ENCODE measurements around the gene LARP4.

Gene LARP4

DNA sequence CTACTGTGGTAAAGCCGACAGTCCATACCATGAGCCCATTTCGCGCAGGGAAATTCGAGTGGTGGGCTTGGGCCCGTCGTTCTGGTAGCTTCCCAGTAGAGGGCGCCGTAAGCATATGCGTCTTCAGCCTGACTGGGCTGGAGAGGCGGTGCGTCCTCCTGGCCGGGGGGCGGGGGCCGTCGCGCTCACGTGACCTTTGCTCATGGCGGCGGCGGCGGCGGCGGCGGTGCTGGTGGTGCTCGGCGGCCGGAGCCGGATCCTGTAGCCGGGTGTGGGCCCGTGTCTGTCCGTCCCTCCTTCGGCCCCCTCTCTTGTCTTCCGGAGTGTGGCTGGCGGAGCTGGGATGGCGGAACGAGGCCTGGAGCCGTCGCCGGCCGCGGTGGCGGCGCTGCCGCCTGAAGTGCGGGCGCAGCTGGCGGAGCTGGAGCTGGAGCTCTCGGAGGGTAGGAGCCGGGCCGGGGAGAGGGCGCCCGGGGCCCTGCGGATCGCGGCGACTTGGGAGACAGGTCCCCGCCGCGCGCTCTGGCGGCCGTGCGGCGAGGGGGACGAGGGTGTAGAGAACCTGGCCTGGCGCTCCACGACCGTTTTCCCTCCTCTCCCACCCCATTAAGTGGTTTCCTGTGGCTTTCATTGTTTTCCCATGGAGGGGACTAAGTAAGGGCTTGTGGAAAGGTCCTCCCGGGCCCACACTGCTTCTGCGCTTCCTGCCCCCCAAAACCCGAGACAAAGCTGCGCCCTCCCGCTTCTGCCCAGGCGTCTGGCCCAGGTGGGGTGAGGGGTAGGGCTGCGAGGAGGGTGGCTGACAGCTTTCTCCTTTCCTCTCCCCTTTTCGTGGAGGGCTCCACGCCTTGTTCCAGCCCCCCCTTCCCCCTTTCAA lies 104.4 kb downstream of the LARP4 start, which contains the start of gene DIP2B (continued):
- TF ChIP-seq HOXD13 (CRISPR knock-in tag; IDR thresholded peaks at IDR 0.05; ENCODE audit: borderline replicate concordance) (no peak), REPIN1 (tag by site-specific recombination; IDR thresholded peaks at IDR 0.05; ENCODE audit: low read depth) (no peak), TCF7L2 (IDR thresholded peaks at IDR 0.05; ENCODE audit: borderline replicate concordance, low read depth, low read length) (no peak), ZBTB48 (tag by site-specific recombination; IDR thresholded peaks at IDR 0.05) (0 out of 2 replicates have a peak, but pooled peaks have one; percentile 51), ZNF138 (tag by site-specific recombination; IDR thresholded peaks at IDR 0.05; ENCODE audit: borderline replicate concordance) (no peak), ZNF585B (tag by site-specific recombination; IDR thresholded peaks at IDR 0.05) (no peak), IKZF3 (tag by site-specific recombination; IDR thresholded peaks at IDR 0.05) (no peak), SP7 (tag by site-specific recombination; IDR thresholded peaks at IDR 0.05) (peak; percentile 58; the same call in 1 of the 2 replicates), ZNF791 (tag by site-specific recombination; IDR thresholded peaks at IDR 0.05) (no peak), ZNF174 (tag by site-specific recombination; IDR thresholded peaks at IDR 0.05) (no peak), ZNF561 (tag by site-specific recombination; IDR thresholded peaks at IDR 0.05; ENCODE audit: borderline replicate concordance) (peak; percentile 77; the same call in 1 of the 2 replicates), ZNF324 (tag by site-specific recombination; IDR thresholded peaks at IDR 0.05) (no peak), ZSCAN16 (tag by site-specific recombination; IDR thresholded peaks at IDR 0.05) (no peak), ZNF416 (tag by site-specific recombination; IDR thresholded peaks at IDR 0.05) (no peak), ZNF335 (tag by site-specific recombination; conservative IDR thresholded peaks at IDR 0.05) (peak; percentile 79), ZNF37A (tag by site-specific recombination; IDR thresholded peaks at IDR 0.05) (no peak), ZNF140 (tag by site-specific recombination; IDR thresholded peaks at IDR 0.05) (no peak), ZNF624 (tag by site-specific recombination; IDR thresholded peaks at IDR 0.05) (no peak), ZNF623 (tag by site-specific recombination; IDR thresholded peaks at IDR 0.05) (no peak), ZNF132 (tag by site-specific recombination; IDR thresholded peaks at IDR 0.05; ENCODE audit: borderline replicate concordance) (no peak), ZBTB17 (tag by site-specific recombination; IDR thresholded peaks at IDR 0.05) (0 out of 2 replicates have a peak, but pooled peaks have one; percentile 24), KLF10 (tag by site-specific recombination; IDR thresholded peaks at IDR 0.05) (peak; percentile 43; the same call in 1 of the 2 replicates), OVOL3 (tag by site-specific recombination; IDR thresholded peaks at IDR 0.05) (no peak), ZNF223 (tag by site-specific recombination; IDR thresholded peaks at IDR 0.05) (no peak), ZIC2 (tag by site-specific recombination; IDR thresholded peaks at IDR 0.05) (0 out of 2 replicates have a peak, but pooled peaks have one; percentile 11), ZNF354C (tag by site-specific recombination; IDR thresholded peaks at IDR 0.05; ENCODE audit: borderline replicate concordance, low read depth) (no peak), ZNF521 (tag by site-specific recombination; IDR thresholded peaks at IDR 0.05) (no peak)
- TF ChIP-seq, protein P1, sequence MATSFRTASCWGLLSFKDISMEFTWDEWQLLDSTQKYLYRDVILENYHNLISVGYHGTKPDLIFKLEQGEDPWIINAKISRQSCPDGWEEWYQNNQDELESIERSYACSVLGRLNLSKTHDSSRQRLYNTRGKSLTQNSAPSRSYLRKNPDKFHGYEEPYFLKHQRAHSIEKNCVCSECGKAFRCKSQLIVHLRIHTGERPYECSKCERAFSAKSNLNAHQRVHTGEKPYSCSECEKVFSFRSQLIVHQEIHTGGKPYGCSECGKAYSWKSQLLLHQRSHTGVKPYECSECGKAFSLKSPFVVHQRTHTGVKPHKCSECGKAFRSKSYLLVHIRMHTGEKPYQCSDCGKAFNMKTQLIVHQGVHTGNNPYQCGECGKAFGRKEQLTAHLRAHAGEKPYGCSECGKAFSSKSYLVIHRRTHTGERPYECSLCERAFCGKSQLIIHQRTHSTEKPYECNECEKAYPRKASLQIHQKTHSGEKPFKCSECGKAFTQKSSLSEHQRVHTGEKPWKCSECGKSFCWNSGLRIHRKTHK (tag by site-specific recombination; IDR thresholded peaks at IDR 0.05): no peak
- TF ChIP-seq, protein P2, sequence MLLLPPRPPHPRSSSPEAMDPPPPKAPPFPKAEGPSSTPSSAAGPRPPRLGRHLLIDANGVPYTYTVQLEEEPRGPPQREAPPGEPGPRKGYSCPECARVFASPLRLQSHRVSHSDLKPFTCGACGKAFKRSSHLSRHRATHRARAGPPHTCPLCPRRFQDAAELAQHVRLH (tag by site-specific recombination; IDR thresholded peaks at IDR 0.05): peak; percentile 81
- TF ChIP-seq, protein P3, sequence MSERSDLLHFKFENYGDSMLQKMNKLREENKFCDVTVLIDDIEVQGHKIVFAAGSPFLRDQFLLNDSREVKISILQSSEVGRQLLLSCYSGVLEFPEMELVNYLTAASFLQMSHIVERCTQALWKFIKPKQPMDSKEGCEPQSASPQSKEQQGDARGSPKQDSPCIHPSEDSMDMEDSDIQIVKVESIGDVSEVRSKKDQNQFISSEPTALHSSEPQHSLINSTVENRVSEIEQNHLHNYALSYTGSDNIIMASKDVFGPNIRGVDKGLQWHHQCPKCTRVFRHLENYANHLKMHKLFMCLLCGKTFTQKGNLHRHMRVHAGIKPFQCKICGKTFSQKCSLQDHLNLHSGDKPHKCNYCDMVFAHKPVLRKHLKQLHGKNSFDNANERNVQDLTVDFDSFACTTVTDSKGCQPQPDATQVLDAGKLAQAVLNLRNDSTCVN (tag by site-specific recombination; optimal IDR thresholded peaks at IDR 0.05): peak; percentile 77
- TF ChIP-seq, protein P4, sequence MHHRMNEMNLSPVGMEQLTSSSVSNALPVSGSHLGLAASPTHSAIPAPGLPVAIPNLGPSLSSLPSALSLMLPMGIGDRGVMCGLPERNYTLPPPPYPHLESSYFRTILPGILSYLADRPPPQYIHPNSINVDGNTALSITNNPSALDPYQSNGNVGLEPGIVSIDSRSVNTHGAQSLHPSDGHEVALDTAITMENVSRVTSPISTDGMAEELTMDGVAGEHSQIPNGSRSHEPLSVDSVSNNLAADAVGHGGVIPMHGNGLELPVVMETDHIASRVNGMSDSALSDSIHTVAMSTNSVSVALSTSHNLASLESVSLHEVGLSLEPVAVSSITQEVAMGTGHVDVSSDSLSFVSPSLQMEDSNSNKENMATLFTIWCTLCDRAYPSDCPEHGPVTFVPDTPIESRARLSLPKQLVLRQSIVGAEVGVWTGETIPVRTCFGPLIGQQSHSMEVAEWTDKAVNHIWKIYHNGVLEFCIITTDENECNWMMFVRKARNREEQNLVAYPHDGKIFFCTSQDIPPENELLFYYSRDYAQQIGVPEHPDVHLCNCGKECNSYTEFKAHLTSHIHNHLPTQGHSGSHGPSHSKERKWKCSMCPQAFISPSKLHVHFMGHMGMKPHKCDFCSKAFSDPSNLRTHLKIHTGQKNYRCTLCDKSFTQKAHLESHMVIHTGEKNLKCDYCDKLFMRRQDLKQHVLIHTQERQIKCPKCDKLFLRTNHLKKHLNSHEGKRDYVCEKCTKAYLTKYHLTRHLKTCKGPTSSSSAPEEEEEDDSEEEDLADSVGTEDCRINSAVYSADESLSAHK (tag by site-specific recombination; IDR thresholded peaks at IDR 0.05): no peak
- TF ChIP-seq, protein P5, sequence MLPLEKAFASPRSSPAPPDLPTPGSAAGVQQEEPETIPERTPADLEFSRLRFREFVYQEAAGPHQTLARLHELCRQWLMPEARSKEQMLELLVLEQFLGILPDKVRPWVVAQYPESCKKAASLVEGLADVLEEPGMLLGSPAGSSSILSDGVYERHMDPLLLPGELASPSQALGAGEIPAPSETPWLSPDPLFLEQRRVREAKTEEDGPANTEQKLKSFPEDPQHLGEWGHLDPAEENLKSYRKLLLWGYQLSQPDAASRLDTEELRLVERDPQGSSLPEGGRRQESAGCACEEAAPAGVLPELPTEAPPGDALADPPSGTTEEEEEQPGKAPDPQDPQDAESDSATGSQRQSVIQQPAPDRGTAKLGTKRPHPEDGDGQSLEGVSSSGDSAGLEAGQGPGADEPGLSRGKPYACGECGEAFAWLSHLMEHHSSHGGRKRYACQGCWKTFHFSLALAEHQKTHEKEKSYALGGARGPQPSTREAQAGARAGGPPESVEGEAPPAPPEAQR (tag by site-specific recombination; IDR thresholded peaks at IDR 0.05): no peak
- TF ChIP-seq, protein P6, sequence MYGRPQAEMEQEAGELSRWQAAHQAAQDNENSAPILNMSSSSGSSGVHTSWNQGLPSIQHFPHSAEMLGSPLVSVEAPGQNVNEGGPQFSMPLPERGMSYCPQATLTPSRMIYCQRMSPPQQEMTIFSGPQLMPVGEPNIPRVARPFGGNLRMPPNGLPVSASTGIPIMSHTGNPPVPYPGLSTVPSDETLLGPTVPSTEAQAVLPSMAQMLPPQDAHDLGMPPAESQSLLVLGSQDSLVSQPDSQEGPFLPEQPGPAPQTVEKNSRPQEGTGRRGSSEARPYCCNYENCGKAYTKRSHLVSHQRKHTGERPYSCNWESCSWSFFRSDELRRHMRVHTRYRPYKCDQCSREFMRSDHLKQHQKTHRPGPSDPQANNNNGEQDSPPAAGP (tag by site-specific recombination; IDR thresholded peaks at IDR 0.05): 0 out of 2 replicates have a peak, but pooled peaks have one; percentile 42

Measured in HEK293 (cell line).